ENCODE measurements around the gene SLC9A9. TPM values are rescaled to one million over a fixed set of nuclear protein-coding genes. Genes with fewer than 3 reads are reported as not detected.

SLC9A9 gene
- polyA plus RNA-seq, 1 donor from 2014 or later: 0.54 TPM

DNA sequence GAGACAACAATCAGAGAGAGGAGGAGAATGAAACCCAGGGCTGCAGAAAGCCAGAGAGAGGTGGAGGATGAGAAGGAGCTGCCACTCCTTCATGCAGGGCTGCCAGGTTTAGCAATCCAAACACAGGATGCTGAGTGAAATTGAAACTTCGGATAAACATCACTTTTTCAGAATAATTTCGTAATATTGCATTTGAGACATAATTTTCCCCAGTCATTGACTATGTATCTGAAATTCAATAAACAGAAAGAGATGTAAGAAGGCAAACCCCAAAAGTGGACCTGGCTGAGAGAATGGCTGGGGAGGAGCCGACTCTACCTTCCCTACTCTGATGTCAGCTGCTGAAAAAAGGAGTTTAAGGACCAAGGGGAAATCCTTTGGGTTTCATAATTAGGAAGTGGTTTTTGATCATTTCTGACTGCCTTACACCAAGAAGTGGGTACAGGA, 33.8 kb downstream of the SLC9A9 start:
- Histone ChIP-seq H3K4me3 (ENCODE audit: low read length) (no peak overlapping the region), H3K9ac (ENCODE audit: low read length) (no peak overlapping the region), H3K27me3 (ENCODE audit: insufficient read depth, low read depth, low read length) (no peaks in the 10 kb centered on the region), H3K27ac (ENCODE audit: low read length) (no peak overlapping the region), H2AFZ (ENCODE audit: low read depth, low read length) (no peak overlapping the region), H3K9me2 (ENCODE audit: insufficient read depth, low read length) (no peaks in the 10 kb centered on the region), H3K36me3 (ENCODE audit: insufficient read depth, low read length) (no peaks in the 10 kb centered on the region), H3K4me2 (ENCODE audit: low read length) (no peak overlapping the region), H3K9me3 (ENCODE audit: low read length) (no peaks in the 10 kb centered on the region), H3F3A (ENCODE audit: insufficient read depth, low read length, poor library complexity, severe bottlenecking) (no peaks in the 10 kb centered on the region), H3K79me2 (replicated peaks; ENCODE audit: insufficient read depth, low read length) (no peaks in the 10 kb centered on the region), H4K20me1 (ENCODE audit: insufficient read depth) (no peaks in the 10 kb centered on the region)
- TF ChIP-seq, protein P1, sequence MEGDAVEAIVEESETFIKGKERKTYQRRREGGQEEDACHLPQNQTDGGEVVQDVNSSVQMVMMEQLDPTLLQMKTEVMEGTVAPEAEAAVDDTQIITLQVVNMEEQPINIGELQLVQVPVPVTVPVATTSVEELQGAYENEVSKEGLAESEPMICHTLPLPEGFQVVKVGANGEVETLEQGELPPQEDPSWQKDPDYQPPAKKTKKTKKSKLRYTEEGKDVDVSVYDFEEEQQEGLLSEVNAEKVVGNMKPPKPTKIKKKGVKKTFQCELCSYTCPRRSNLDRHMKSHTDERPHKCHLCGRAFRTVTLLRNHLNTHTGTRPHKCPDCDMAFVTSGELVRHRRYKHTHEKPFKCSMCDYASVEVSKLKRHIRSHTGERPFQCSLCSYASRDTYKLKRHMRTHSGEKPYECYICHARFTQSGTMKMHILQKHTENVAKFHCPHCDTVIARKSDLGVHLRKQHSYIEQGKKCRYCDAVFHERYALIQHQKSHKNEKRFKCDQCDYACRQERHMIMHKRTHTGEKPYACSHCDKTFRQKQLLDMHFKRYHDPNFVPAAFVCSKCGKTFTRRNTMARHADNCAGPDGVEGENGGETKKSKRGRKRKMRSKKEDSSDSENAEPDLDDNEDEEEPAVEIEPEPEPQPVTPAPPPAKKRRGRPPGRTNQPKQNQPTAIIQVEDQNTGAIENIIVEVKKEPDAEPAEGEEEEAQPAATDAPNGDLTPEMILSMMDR (IDR thresholded peaks at IDR 0.05; ENCODE audit: poor library complexity, severe bottlenecking): no peak
- TF ChIP-seq RAD21 (conservative IDR thresholded peaks at IDR 0.05) (no peak), SMC3 (conservative IDR thresholded peaks at IDR 0.05; ENCODE audit: poor library complexity) (no peak), EZH2 (IDR thresholded peaks at IDR 0.05; ENCODE audit: borderline replicate concordance, insufficient read depth, low read length, poor library complexity, severe bottlenecking) (no peak), EP300 (conservative IDR thresholded peaks at IDR 0.05; ENCODE audit: poor library complexity, severe bottlenecking) (no peak), REST (IDR thresholded peaks at IDR 0.05; ENCODE audit: borderline replicate concordance) (no peak), POLR2AphosphoS5 (IDR thresholded peaks at IDR 0.05) (no peak), MXI1 (conservative IDR thresholded peaks at IDR 0.05; ENCODE audit: poor library complexity, severe bottlenecking) (no peak), TAF1 (IDR thresholded peaks at IDR 0.05; ENCODE audit: low read depth) (no peak)

- Histone ChIP-seq H3K9me2 (ENCODE audit: insufficient read depth, low read length) (no peaks in the 10 kb centered on the region), H3K27ac (ENCODE audit: low read length) (no peak overlapping the region), H3K9ac (ENCODE audit: low read length) (no peak overlapping the region), H3K27me3 (ENCODE audit: insufficient read depth, low read depth, low read length) (no peaks in the 10 kb centered on the region), H3K4me2 (ENCODE audit: low read length) (no peak overlapping the region), H3K4me3 (ENCODE audit: low read length) (no peak overlapping the region), H3K79me2 (replicated peaks; ENCODE audit: insufficient read depth, low read length) (no peaks in the 10 kb centered on the region), H4K20me1 (ENCODE audit: insufficient read depth) (no peaks in the 10 kb centered on the region), H2AFZ (ENCODE audit: low read depth, low read length) (no peak overlapping the region), H3F3A (ENCODE audit: insufficient read depth, low read length, poor library complexity, severe bottlenecking) (no peaks in the 10 kb centered on the region), H3K9me3 (ENCODE audit: low read length) (no peaks in the 10 kb centered on the region), H3K36me3 (ENCODE audit: insufficient read depth, low read length) (no peaks in the 10 kb centered on the region)
- no peak for TF ChIP-seq TAF1 (IDR thresholded peaks at IDR 0.05; ENCODE audit: low read depth)
- TF ChIP-seq RAD21 (conservative IDR thresholded peaks at IDR 0.05): no peak
- TF ChIP-seq MXI1 (conservative IDR thresholded peaks at IDR 0.05; ENCODE audit: poor library complexity, severe bottlenecking): no peak
- no peak for TF ChIP-seq POLR2AphosphoS5 (IDR thresholded peaks at IDR 0.05)
- no peak for TF ChIP-seq SMC3 (conservative IDR thresholded peaks at IDR 0.05; ENCODE audit: poor library complexity)
- no peak for TF ChIP-seq EP300 (conservative IDR thresholded peaks at IDR 0.05; ENCODE audit: poor library complexity, severe bottlenecking)
- TF ChIP-seq, protein P1 (IDR thresholded peaks at IDR 0.05; ENCODE audit: poor library complexity, severe bottlenecking): no peak
- TF ChIP-seq EZH2 (IDR thresholded peaks at IDR 0.05; ENCODE audit: borderline replicate concordance, insufficient read depth, low read length, poor library complexity, severe bottlenecking): no peak
- no peak for TF ChIP-seq REST (IDR thresholded peaks at IDR 0.05; ENCODE audit: borderline replicate concordance)
These were observed 35.8 kb downstream of the SLC9A9 start for GRCh38 chr3:143812481-143812880.
